GM23248 (cell line): ENCODE data around the gene TMEM255A. TPM values are rescaled to one million over a fixed set of nuclear protein-coding genes. Genes with fewer than 3 reads are reported as not detected.

Experiments used
- DNase-seq: peaks from one replicate; pipeline ENCODE4 v3.0.0-alpha.2; 2015
- H2AFZ ChIP-seq: fragments of 200-600 bp; sonication (generic); 2 replicates; pipeline ENCODE4 v1.6.1; 2016; ENCODE audit warnings: antibody characterized with exemption
- H3F3A ChIP-seq: fragments of 200-600 bp; sonication (generic); 2 replicates; pipeline ENCODE4 v1.6.1; 2016; ENCODE audit warnings: mild to moderate bottlenecking, antibody characterized with exemption, mixed run types; ENCODE audit not compliant: insufficient read depth
- H3K27ac ChIP-seq: fragments of 200-600 bp; sonication (generic); 2 replicates; pipeline ENCODE4 v1.5.1; 2016; ENCODE audit warnings: mild to moderate bottlenecking
- H3K27me3 ChIP-seq: fragments of 200-600 bp; sonication (generic); replicated peaks from 2 replicates; pipeline ENCODE4 v1.6.1; 2016; ENCODE audit warnings: mild to moderate bottlenecking; ENCODE audit not compliant: insufficient read depth
- H3K36me3 ChIP-seq: fragments of 200-600 bp; sonication (generic); 2 replicates; pipeline ENCODE4 v1.6.1; 2016; ENCODE audit warnings: low read depth, mild to moderate bottlenecking
- H3K4me1 ChIP-seq: fragments of 200-600 bp; sonication (generic); 2 replicates; pipeline ENCODE4 v1.6.1; 2016; ENCODE audit warnings: mild to moderate bottlenecking; ENCODE audit not compliant: insufficient read depth
- H3K4me2 ChIP-seq: fragments of 200-600 bp; sonication (generic); one replicate; pipeline ENCODE4 v1.6.1; 2016; ENCODE audit warnings: mild to moderate bottlenecking; ENCODE audit not compliant: unreplicated experiment
- H3K4me3 ChIP-seq: fragments of 200-600 bp; sonication (generic); 2 replicates; pipeline ENCODE4 v1.5.1; 2016; ENCODE audit warnings: mild to moderate bottlenecking
- H3K79me2 ChIP-seq: fragments of 200-600 bp; sonication (generic); 2 replicates; pipeline ENCODE4 v1.6.1; 2016; ENCODE audit warnings: mild to moderate bottlenecking; ENCODE audit not compliant: insufficient read depth
- H3K9ac ChIP-seq: fragments of 200-600 bp; sonication (generic); 2 replicates; pipeline ENCODE4 v1.6.1; 2016; ENCODE audit warnings: mild to moderate bottlenecking
- H3K9me2 ChIP-seq: fragments of 200-600 bp; sonication (generic); 2 replicates; pipeline ENCODE4 v1.6.1; 2016; ENCODE audit warnings: mixed run types, mild to moderate bottlenecking, moderate library complexity; ENCODE audit not compliant: insufficient read depth
- H3K9me3 ChIP-seq: fragments of 200-600 bp; sonication (generic); one replicate; pipeline ENCODE4 v1.6.1; 2017; ENCODE audit warnings: low read depth
- H4K20me1 ChIP-seq: fragments of 200-600 bp; sonication (generic); 2 replicates; pipeline ENCODE4 v1.6.0; 2016; ENCODE audit not compliant: insufficient read depth
- EZH2 ChIP-seq: fragments of 200-600 bp; sonication (generic); IDR thresholded peaks from 2 replicates; pipeline ENCODE4 v1.6.1; 2018; ENCODE audit warnings: antibody characterized with exemption, mild to moderate bottlenecking; ENCODE audit not compliant: insufficient read depth, poor library complexity, severe bottlenecking
- EZH2phosphoT487 ChIP-seq: fragments of 200-600 bp; sonication (generic); IDR thresholded peaks from 2 replicates; pipeline ENCODE4 v1.6.1; 2018; ENCODE audit warnings: antibody characterized with exemption, moderate library complexity, mild to moderate bottlenecking, low read depth; ENCODE audit not compliant: insufficient read depth
- WGBS, 2 experiments: methylation state at CpG; one replicate each; pipeline ENCODE4 v1.1.6; 2015 to 2017; ENCODE audit warnings: low lambda C conversion rate in 2 of 2, low coverage in 1 of 2; ENCODE audit errors: missing lambda C conversion rate in 2 of 2; 5-methylcytosine and 5-hydroxymethylcytosine counted together
- in situ Hi-C: fragments of 300-500 bp; cut with MboI; formaldehyde crosslinking; loops from 2 replicates; pipeline ENCODE4 v1.15.0; 2020
- polyA plus RNA-seq: library from polyadenylated mRNA; unstranded; fragments of >200 nt; fragmentation: Nextera tagmentation; extraction: Ambion mirVana; gene quantifications from 2 replicates; pipeline ENCODE4 v1.2.1, GENCODE V29; 2016
- total RNA-seq: library from RNA; depleted of rRNA; stranded (reverse); fragments of >200 nt; shearing (Covaris generic); gene quantifications from 2 replicates; pipeline ENCODE4 v1.2.3, GENCODE V29; 2014

The TMEM255A gene
- total and polyA plus RNA-seq, 2 experiments from 2014 or later = not detected

- Histone ChIP-seq H3K79me2 (no peaks in the 10 kb centered on the region), H3K27ac (peak overlapping the region; percentile 98), H3K4me3 (peak overlapping the region; percentile 85), H2AFZ (peak overlapping the region; percentile 99), H3K9ac (peak overlapping the region; percentile 97), H3F3A (peaks cover 13% of the 10 kb centered on the region; the same call in 1 of the 2 replicates), H3K9me2 (no peaks in the 10 kb centered on the region), H3K4me2 (peak overlapping the region; percentile 95), H3K4me1 (peaks cover 3% of the 10 kb centered on the region; the same call in 1 of the 2 replicates), H3K36me3 (no peaks in the 10 kb centered on the region), H4K20me1 (no peaks in the 10 kb centered on the region), H3K27me3 (no peaks in the 10 kb centered on the region), H3K9me3 (no peaks in the 10 kb centered on the region)
- DNase-seq = peak; percentile 81
- in situ Hi-C loops = no loop called here
- no peak for TF ChIP-seq EZH2phosphoT487
- no peak for TF ChIP-seq EZH2
- WGBS, 2 experiments = 1 to 2% methylated on average over 27 to 43 of the region's 43 CpGs
These were observed 66.3 kb downstream of the TMEM255A start for GRCh38 chrX:120244735-120245498.

- no peak for DNase-seq
- Histone ChIP-seq H3K27ac (peak overlapping the region; percentile 98), H3K27me3 (no peaks in the 10 kb centered on the region), H3K4me2 (peak overlapping the region; percentile 95), H3K4me3 (peak overlapping the region; percentile 85), H3K9ac (peak overlapping the region; percentile 97), H3K36me3 (no peaks in the 10 kb centered on the region), H3K4me1 (peaks cover 3% of the 10 kb centered on the region; the same call in 1 of the 2 replicates), H4K20me1 (no peaks in the 10 kb centered on the region), H3K79me2 (no peaks in the 10 kb centered on the region), H3K9me3 (no peaks in the 10 kb centered on the region), H2AFZ (peak overlapping the region; percentile 99), H3K9me2 (no peaks in the 10 kb centered on the region), H3F3A (peaks cover 13% of the 10 kb centered on the region; the same call in 1 of the 2 replicates)
- in situ Hi-C loops = no loop called here
- TF ChIP-seq EZH2phosphoT487 (no peak), EZH2 (no peak)
- WGBS, 2 experiments = 0% methylated on average over 15 of the region's 16 CpGs
These were observed 66.9 kb downstream of the TMEM255A start for GRCh38 chrX:120244395-120244734.

GRCh38 chrX:120242813-120243212 is 68.4 kb downstream of the TMEM255A start:
- in situ Hi-C loops = no loop called here

GRCh38 chrX:120238933-120239332 is 72.3 kb downstream of the TMEM255A start:
- H3K9me3 ChIP-seq = no peaks in the 10 kb centered on the region
- H3K4me1 ChIP-seq = peaks cover 3% of the 10 kb centered on the region; the same call in 1 of the 2 replicates
- H2AFZ ChIP-seq = no peak overlapping the region
- DNase-seq = no peak
- H3K27me3 ChIP-seq = no peaks in the 10 kb centered on the region
- H3K27ac ChIP-seq = no peak overlapping the region
- H3K4me2 ChIP-seq = no peak overlapping the region
- no peaks in the 10 kb centered on the region for H3K36me3 ChIP-seq
- WGBS, 2 experiments = 81 to 87% methylated on average over 3 to 4 of the region's 4 CpGs
- H3K4me3 ChIP-seq = no peak overlapping the region
- H3K79me2 ChIP-seq = no peaks in the 10 kb centered on the region
- no peak overlapping the region for H3K9ac ChIP-seq
- peaks cover 2% of the 10 kb centered on the region; the same call in 1 of the 2 replicates for H3F3A ChIP-seq
- H4K20me1 ChIP-seq = no peaks in the 10 kb centered on the region
- TF ChIP-seq EZH2 (no peak), EZH2phosphoT487 (no peak)
- H3K9me2 ChIP-seq = no peaks in the 10 kb centered on the region
- in situ Hi-C loops = no loop called here

More at GRCh38 chrX:120242813-120243212, 68.4 kb downstream of the TMEM255A start:
- H2AFZ ChIP-seq = no peak overlapping the region
- H3K36me3 ChIP-seq = no peaks in the 10 kb centered on the region
- no peak for TF ChIP-seq EZH2
- TF ChIP-seq EZH2phosphoT487 = no peak
- H3K4me3 ChIP-seq = no peak overlapping the region
- H3K4me1 ChIP-seq = peaks cover 3% of the 10 kb centered on the region; the same call in 1 of the 2 replicates
- WGBS, 2 experiments = 47 to 50% methylated on average over 5 of the region's 5 CpGs
- H3K9me3 ChIP-seq = no peaks in the 10 kb centered on the region
- no peaks in the 10 kb centered on the region for H3K79me2 ChIP-seq
- H4K20me1 ChIP-seq = no peaks in the 10 kb centered on the region
- H3K9ac ChIP-seq = no peak overlapping the region
- no peak overlapping the region for H3K27ac ChIP-seq
- no peaks in the 10 kb centered on the region for H3K9me2 ChIP-seq
- H3F3A ChIP-seq = peaks cover 13% of the 10 kb centered on the region; the same call in 1 of the 2 replicates
- DNase-seq = peak; percentile 8
- H3K4me2 ChIP-seq = no peak overlapping the region
- H3K27me3 ChIP-seq = no peaks in the 10 kb centered on the region
